NT2/D1 (cell line): Measurements from ENCODE around the gene KIFC1.

Experiments used
- SUZ12 ChIP-seq: IDR thresholded peaks from 2 replicates; pipeline ENCODE4 v1.6.1; 2011; ENCODE audit not compliant: insufficient read length, insufficient read depth; ENCODE audit errors: extremely low read depth
- YY1 ChIP-seq: IDR thresholded peaks from 2 replicates; pipeline ENCODE4 v1.6.1; 2011; ENCODE audit not compliant: insufficient read length, insufficient read depth
- ZNF274 ChIP-seq: IDR thresholded peaks from 2 replicates; pipeline ENCODE4 v1.6.1; 2011; ENCODE audit warnings: mild to moderate bottlenecking, low read depth, low read length

DNA sequence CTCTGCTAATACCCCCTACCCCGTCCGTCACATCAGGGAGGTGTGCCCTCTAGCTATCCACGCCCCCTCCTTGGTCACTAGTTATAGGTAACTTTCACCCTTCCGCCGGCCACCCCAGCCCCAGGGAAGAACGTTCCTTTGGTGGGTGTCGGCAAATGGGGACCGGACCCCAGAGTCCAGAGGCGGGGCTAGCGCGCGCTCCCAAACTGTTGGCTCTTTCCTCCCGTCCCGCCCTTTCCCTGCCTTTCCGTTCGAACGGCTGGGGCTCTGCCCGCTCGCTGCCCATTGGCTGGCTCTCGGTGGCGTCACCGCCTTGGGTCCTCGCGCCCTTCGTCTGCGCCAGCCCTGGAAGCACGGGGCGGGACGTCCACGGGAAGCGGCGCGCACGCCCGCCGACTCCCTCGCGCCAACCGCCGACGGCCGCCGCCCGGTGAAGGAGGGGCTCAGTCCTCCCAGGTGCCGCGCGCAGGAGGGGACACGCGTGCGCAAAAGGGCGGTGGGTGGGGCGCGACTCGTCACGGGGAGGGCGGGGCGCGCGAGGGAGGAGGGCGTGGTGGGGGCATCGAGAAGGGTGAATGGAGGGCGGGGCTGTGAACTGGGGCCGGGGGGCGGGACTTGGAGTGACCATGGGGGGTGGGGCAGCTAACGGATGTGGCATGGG, 18.6 kb downstream of the KIFC1 start:
- no peak for TF ChIP-seq YY1
- no peak for TF ChIP-seq ZNF274
- no peak for TF ChIP-seq SUZ12
